ENCODE results near the gene SLC38A3. TPM values are rescaled to one million over a fixed set of nuclear protein-coding genes. Genes with fewer than 3 reads are reported as not detected.
"Not testable (repeated sequence)": the region's sequence is repeated elsewhere in the genome, so short reads cannot be mapped to it uniquely, and the experiment has no call there.

The SLC38A3 gene
- total RNA-seq, 2 experiments from 2014 or later: not detected

DNA sequence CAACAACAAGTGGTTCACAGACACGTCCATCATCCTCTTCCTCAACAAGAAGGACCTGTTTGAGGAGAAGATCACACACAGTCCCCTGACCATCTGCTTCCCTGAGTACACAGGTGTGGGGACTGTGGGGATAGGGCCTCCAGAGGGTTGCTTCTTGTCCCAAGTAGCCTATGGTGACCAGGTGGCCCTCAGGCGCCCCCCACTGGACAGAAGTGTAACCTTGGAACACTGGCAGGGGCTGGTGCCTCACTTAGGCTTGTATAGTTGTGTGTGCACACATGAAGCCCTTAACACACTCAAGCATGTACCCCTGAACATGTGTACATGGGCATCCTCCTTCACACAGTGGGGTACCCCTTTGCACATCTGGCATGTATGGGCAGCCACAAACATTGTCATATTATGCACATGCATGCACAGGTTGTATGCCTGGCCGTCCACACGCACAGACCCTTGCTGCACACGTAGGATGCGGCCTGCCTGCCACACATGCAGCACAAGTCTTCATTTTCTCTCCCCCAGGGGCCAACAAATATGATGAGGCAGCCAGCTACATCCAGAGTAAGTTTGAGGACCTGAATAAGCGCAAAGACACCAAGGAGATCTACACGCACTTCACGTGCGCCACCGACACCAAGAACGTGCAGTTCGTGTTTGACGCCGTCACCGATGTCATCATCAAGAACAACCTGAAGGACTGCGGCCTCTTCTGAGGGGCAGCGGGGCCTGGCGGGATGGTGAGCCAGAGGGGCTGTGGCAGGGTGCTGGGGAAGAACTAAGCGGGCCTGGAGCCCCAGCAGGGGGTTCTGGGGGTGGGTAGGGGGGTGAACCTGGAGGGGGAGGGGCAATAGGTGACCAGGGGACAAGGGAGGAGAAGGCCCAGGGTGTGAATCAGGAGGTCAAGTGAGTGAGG, 52.2 kb downstream of the SLC38A3 start:
- peaks cover 31% of the 10 kb centered on the region for H3K4me1 Mint-ChIP-seq
- peak; percentile 43 for DNase-seq
- no peaks in the 10 kb centered on the region for H3K9me3 Mint-ChIP-seq
- peaks cover 60% of the 10 kb centered on the region for H3K36me3 Mint-ChIP-seq (ENCODE audit: low read depth)
- POLR2A ChIA-PET: interaction anchor here (2.5 to 5.3 kb wide), 2 partner anchors 10 to 29 kb away, joined by 12 to 20 read pairs; no protein-coding TSS in a partner anchor
- H3K4me3 Mint-ChIP-seq: no peak overlapping the region
- CTCF ChIA-PET: interaction anchor here (1.0 to 3.5 kb wide), 8 partner anchors 10 to 65 kb away, joined by 3 to 29 read pairs (median 3); partner anchors contain the start of gene GNAI2
- H3K27me3 Mint-ChIP-seq: no peaks in the 10 kb centered on the region
- H3K27ac Mint-ChIP-seq: peak overlapping the region; percentile 5

DNA sequence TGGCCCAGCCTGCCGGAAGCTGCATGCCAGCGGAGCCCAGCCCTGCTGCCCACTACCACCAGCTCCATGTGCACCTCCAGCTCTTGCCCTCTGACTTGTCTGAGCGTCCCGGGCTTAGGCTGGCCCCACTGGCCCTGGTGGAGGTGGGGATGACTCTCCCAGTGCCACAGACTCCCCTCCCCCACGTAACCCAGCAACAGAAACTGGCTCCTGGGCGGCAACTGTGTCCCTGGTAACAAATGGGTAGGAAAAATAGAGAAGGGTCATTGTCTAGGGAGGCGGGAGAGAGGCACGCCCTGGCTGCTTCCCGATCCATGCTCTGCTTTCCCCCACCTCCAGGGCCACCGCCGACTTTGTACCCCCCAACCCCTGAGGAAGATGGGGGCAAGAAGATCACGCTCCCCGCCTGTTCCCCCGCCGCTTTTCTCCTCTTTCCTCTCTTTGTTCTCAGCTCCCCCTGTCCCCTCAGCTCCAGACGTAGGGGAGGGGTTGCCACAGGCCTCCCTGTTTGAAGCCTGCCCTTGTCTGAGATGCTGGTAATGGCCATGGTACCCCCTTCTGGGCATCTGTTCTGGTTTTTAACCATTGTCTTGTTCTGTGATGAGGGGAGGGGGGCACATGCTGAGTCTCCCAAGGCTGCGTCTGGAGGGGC, 53.1 kb downstream of the SLC38A3 start:
- H3K36me3 Mint-ChIP-seq (ENCODE audit: low read depth): peaks cover 59% of the 10 kb centered on the region
- ChIA-PET CTCF (interaction anchor here (0.6 to 3.5 kb wide), 12 partner anchors 11 to 550 kb away, joined by 3 to 29 read pairs (median 3); no protein-coding TSS in a partner anchor), POLR2A (interaction anchor here (2.5 to 5.3 kb wide), 2 partner anchors 11 to 30 kb away, joined by 12 to 20 read pairs; no protein-coding TSS in a partner anchor)
- peaks cover 31% of the 10 kb centered on the region for H3K4me1 Mint-ChIP-seq
- no peaks in the 10 kb centered on the region for H3K9me3 Mint-ChIP-seq
- no peak overlapping the region for H3K4me3 Mint-ChIP-seq
- no peak for DNase-seq
- no peak overlapping the region for H3K27ac Mint-ChIP-seq
- no peaks in the 10 kb centered on the region for H3K27me3 Mint-ChIP-seq

DNA sequence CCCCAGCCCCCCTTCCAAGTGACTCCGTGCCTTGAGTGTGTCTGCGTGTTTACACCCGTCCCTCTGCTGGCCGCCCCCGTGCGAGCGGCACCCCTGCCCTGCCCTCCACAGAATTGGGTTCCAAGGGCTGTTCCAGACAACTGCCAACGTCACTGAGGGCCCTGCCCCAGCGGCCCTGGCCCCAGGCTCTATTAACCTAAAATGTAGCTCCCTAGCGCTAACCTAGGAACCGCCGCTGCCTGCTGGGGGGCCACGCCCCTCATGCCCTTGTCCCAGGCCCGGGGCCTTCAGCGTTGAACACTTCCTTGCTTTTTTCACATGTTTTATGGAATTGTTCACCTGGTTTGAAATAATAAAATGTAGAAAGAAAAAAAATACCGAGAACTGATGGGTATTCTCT, 53.9 kb downstream of the SLC38A3 start:
- no peak overlapping the region for H3K4me3 Mint-ChIP-seq
- DNase-seq: no peak

DNA sequence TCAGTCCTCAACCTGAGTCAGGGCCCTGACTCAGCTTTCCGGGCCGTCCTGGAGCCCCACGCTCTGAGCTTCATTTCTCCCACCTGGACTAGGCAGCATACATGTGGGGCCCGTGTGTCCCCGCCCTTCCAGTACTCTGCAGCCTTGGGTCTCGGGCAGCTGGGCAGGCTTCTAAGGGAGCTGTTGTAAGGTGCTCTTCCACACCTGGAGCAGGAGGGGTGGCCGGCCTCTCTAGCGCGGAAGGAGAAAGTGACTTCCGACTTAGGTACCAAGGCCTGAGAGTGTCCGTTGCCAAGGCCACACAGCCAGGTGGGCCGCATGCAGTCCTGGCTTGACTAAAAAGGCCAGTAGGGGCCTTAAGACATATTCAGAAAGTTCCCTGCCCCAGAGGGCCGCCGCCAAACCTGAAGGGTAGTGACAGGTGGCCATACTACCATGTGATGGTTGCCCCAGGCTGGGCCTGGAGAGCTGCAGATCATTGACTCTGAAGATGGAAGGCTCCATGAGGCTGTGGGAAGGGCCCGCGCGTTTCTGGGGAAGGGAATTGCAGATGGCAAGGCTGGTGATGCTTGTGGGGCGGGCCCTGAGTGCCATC, 54.5 kb downstream of the SLC38A3 start:
- ChIA-PET POLR2A (interaction anchor here (1.2 to 5.3 kb wide), 4 partner anchors 12 to 78 kb away, joined by 3 to 20 read pairs (median 7); no protein-coding TSS in a partner anchor), CTCF (interaction anchor here (0.7 to 3.5 kb wide), 10 partner anchors 8 to 67 kb away, joined by 3 to 29 read pairs (median 3); partner anchors contain the start of gene GNAI2)
- H3K4me3 Mint-ChIP-seq: peak overlapping the region; percentile 60
- H3K36me3 Mint-ChIP-seq (ENCODE audit: low read depth): peaks cover 47% of the 10 kb centered on the region
- H3K9me3 Mint-ChIP-seq: no peaks in the 10 kb centered on the region
- no peak for DNase-seq
- peaks cover 17% of the 10 kb centered on the region for H3K4me1 Mint-ChIP-seq
- peak overlapping the region; percentile 71 for H3K27ac Mint-ChIP-seq
- H3K27me3 Mint-ChIP-seq: no peaks in the 10 kb centered on the region

More for the DNA sequence above, 53.9 kb downstream of the SLC38A3 start:
- Mint-ChIP-seq H3K27me3 (no peaks in the 10 kb centered on the region), H3K4me1 (peaks cover 22% of the 10 kb centered on the region), H3K9me3 (no peaks in the 10 kb centered on the region), H3K27ac (peak overlapping the region; percentile 45), H3K36me3 (ENCODE audit: low read depth) (peaks cover 51% of the 10 kb centered on the region)
- ChIA-PET CTCF (interaction anchor here (0.6 to 3.5 kb wide), 10 partner anchors 12 to 551 kb away, joined by 3 to 29 read pairs (median 3); partner anchors contain the start of gene GNAI2), POLR2A (interaction anchor here (1.4 to 5.3 kb wide), 3 partner anchors 12 to 78 kb away, joined by 3 to 20 read pairs (median 12); no protein-coding TSS in a partner anchor)

DNA sequence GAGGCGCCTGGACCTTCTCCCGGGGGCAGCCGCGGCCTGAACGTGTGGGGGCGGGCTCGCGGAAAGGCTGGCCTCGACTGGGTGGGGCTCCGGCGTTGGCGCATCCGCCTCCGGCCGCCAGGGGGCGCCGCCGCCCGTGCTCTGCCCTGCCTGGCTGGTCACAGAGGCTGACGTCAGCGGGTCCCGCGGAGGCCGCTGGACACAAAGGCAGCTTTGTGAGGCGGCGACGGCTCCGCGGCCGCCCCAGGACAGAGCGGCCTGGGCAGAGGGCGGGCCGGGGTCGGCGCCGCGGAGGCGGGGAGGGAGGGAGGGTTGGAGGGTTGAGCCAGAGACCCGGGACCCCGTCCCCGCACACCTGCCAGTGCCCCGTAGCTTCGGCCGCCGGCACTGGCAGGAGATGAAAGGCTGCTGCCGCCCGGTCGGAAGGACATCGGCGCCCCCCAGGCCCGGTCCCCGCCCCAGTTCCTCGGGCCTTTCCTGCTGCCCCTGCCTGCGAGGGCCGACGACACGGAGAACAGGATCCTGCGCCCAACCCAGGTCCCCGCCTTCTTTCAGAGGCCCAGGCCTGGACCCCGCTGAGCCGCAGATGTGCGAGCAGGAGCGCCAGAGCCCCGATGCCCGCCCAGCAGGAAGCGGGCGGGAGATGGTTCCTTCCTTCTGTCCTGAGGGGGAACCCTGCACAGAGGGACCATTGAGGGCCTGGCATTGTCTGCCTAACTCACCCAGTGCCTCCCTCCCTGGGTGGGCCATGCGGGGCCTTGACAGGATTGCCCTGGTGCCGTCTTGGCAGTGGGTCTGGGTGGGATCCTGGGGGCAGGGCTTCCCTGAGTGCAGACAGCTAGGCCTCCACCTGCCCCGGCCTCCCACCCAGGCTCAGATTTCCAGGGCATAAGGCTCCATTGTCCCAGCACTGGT, 55.2 kb downstream of the SLC38A3 start:
- Mint-ChIP-seq H3K36me3 (ENCODE audit: low read depth) (peaks cover 41% of the 10 kb centered on the region), H3K4me3 (peak overlapping the region; percentile 60), H3K9me3 (no peaks in the 10 kb centered on the region), H3K27me3 (no peaks in the 10 kb centered on the region), H3K4me1 (peaks cover 12% of the 10 kb centered on the region), H3K27ac (no peak overlapping the region)
- CTCF ChIA-PET: interaction anchor here (0.5 to 3.5 kb wide), 8 partner anchors 9 to 1859 kb away, joined by 3 to 29 read pairs (median 4); partner anchors contain the start of gene GNAI2
- POLR2A ChIA-PET: interaction anchor here (1.2 to 1.8 kb wide), 3 partner anchors 13 to 77 kb away, joined by 3 to 10 read pairs (median 4); no protein-coding TSS in a partner anchor
- DNase-seq: peak; percentile 87

DNA sequence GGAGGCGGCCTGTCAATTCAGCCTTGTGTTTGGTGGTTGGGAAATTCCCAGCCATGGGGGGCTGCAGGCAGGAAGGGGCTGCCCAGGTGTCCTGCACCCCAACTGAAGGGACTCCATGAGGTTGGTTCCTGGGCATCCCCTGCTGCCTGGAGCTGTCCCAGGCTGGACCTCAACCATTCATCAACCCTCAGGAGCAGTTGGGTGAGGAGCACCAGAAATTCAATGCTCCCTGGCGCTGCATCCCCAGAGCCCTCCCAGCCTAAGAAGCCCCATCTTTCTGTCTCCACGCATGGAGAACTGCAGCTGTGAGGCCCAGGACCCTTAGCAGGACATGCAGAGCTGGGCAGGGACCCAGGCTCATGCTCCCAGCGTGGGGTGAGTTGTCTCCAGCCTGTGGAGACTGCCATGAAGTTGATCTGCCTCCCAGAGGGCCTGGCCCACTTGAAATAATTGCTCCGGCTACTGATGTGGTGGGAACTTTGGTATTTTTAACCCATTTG, 55.9 kb downstream of the SLC38A3 start:
- ChIA-PET POLR2A (interaction anchor here (0.8 to 1.8 kb wide), 3 partner anchors 14 to 45 kb away, joined by 3 to 10 read pairs (median 3); no protein-coding TSS in a partner anchor), CTCF (interaction anchor here (1.3 to 1.5 kb wide), 3 partner anchors 10 to 63 kb away, joined by 4 to 8 read pairs (median 5); no protein-coding TSS in a partner anchor)
- H3K4me3 Mint-ChIP-seq: no peak overlapping the region
- peaks cover 12% of the 10 kb centered on the region for H3K4me1 Mint-ChIP-seq
- no peak overlapping the region for H3K27ac Mint-ChIP-seq
- no peaks in the 10 kb centered on the region for H3K9me3 Mint-ChIP-seq
- peaks cover 3% of the 10 kb centered on the region for H3K27me3 Mint-ChIP-seq
- DNase-seq: no peak
- H3K36me3 Mint-ChIP-seq (ENCODE audit: low read depth): peaks cover 39% of the 10 kb centered on the region

DNA sequence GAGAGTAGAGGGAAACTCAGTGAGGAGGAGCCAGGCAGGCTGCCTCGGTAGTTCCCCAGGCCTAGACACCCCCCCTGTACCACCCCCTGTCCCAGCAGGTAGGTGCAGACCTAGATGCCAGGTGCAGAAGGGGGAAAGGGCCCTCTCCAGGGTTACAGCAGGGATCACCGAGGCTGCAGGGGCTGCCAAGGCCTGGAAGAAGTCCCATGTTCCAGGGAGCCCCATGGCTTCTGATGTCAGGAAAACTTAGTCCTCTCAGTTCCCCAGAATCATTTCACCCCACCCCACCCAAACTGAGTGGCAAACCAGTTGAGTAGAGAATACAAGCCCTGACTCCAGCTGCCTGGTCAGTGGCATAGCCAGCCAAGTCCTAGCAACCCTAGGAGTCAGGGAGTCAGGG, 56.4 kb downstream of the SLC38A3 start:
- POLR2A ChIA-PET: interaction anchor here (0.8 kb wide), 2 partner anchors 32 to 44 kb away, joined by 3 read pairs; no protein-coding TSS in a partner anchor
- peaks cover 34% of the 10 kb centered on the region for H3K36me3 Mint-ChIP-seq (ENCODE audit: low read depth)
- CTCF ChIA-PET: interaction anchor here (1.3 to 1.5 kb wide), 2 partner anchors 10 to 15 kb away, joined by 5 to 8 read pairs; no protein-coding TSS in a partner anchor
- no peaks in the 10 kb centered on the region for H3K9me3 Mint-ChIP-seq
- peaks cover 6% of the 10 kb centered on the region for H3K27me3 Mint-ChIP-seq
- H3K4me3 Mint-ChIP-seq: no peak overlapping the region
- peaks cover 12% of the 10 kb centered on the region for H3K4me1 Mint-ChIP-seq
- no peak overlapping the region for H3K27ac Mint-ChIP-seq
- no peak for DNase-seq

DNA sequence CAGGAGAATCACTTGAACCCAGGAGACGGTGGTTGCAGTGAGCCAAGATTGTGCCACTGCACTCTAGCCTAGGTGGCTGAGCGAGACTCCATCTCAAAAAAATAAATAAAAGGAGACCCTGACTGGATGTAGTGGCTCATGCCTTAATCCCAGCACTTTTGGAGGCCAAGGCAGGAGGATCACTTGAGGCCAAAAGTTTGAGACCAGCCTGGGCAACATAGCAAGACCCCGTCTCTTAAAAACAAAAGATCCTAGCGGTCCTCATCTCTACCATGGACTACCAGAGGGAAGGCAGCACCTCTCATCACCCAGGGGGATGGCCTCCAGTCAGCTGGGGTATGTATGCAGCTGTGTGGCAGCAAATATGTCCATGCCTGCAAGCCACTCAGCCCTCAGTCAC, 57.1 kb downstream of the SLC38A3 start:
- POLR2A ChIA-PET, DNase-seq, H3K27ac Mint-ChIP-seq, H3K9me3 Mint-ChIP-seq, H3K27me3 Mint-ChIP-seq, H3K4me3 Mint-ChIP-seq: not testable (repeated sequence)
- Mint-ChIP-seq H3K4me1 (peaks cover 10% of the 10 kb centered on the region), H3K36me3 (ENCODE audit: low read depth) (peaks cover 27% of the 10 kb centered on the region)
- CTCF ChIA-PET: interaction anchor here (1.2 to 1.3 kb wide), 2 partner anchors 16 kb away, joined by 4 to 5 read pairs; no protein-coding TSS in a partner anchor

DNA sequence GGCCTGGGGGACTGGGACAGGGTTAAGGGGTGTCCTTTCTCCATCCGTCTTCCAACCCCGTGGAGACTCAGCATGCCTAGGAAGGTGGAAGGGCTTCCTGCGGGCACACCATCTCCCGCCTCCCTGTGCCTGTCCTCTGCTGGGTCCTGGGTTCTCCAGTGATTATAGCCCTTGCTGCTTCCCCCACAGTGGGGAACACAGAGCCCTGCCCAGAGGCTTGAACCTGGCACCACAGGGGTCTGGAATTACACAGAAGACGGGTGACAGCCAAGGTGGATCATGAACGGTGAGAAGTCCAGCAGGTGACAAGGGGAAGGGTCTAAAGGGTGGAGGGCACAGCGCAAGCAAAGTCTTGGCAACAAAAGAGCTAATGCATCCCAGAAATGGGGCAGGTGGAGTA, 57.7 kb downstream of the SLC38A3 start:
- no peak for DNase-seq
- peaks cover 10% of the 10 kb centered on the region for H3K27me3 Mint-ChIP-seq
- ChIA-PET CTCF (interaction anchor here (0.7 to 2.1 kb wide), 6 partner anchors 14 to 591 kb away, joined by 3 to 12 read pairs (median 4); no protein-coding TSS in a partner anchor), POLR2A (interaction anchor here (0.9 kb wide), 1 partner anchor 16 kb away, joined by 4 read pairs; no protein-coding TSS in a partner anchor)
- H3K36me3 Mint-ChIP-seq (ENCODE audit: low read depth): peaks cover 21% of the 10 kb centered on the region
- no peak overlapping the region for H3K27ac Mint-ChIP-seq
- H3K9me3 Mint-ChIP-seq: no peaks in the 10 kb centered on the region
- peaks cover 8% of the 10 kb centered on the region for H3K4me1 Mint-ChIP-seq
- H3K4me3 Mint-ChIP-seq: no peak overlapping the region

DNA sequence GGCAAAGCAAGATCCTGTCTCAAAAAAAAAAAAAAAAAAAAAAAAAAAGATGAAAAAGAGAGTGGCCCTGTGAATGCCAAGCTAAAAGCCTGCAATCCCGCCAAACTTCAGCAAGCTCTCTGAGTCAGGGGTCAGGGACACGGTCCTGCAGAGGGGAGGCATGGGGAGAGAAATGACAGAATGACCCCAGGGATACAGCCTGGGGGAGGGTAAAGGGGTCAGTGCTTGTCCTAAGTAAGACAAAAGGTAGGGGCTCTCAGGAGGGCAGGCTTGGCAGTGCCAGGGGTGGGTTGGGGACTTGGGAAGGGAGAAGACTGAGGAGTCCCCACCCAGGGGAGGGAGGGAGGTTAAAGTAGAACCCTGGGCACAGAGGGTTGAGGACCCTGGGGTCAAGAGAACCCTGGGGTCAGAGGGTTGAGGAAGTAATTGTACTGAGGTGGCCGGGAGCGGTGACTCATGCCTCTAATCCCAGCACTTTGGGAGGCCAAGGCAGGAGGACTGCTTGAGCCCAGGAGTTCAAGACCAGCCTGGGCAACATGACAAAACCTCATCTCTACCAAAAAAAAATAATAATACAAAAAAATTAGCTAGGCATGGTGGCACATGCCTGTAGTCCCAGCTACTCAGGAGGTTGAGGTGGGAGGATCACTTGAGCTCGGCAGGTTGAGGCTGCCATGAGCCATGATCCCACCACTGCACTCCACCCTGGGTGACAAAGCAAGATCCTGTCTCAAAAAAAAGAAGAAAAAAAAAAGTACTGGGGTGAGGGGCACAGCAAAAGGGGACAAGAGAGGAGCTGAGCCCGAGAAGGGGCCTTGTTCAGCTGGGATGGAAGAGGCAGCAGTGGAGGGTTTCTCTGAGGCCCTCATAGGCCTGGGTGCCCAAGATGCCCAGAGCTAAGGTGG, 58.7 kb downstream of the SLC38A3 start:
- DNase-seq: no peak
- no peaks in the 10 kb centered on the region for H3K9me3 Mint-ChIP-seq
- CTCF ChIA-PET: interaction anchor here (0.7 to 2.1 kb wide), 7 partner anchors 15 to 591 kb away, joined by 3 to 12 read pairs (median 4); no protein-coding TSS in a partner anchor
- H3K4me3 Mint-ChIP-seq: no peak overlapping the region
- peaks cover 20% of the 10 kb centered on the region for H3K27me3 Mint-ChIP-seq
- peaks cover 12% of the 10 kb centered on the region for H3K36me3 Mint-ChIP-seq (ENCODE audit: low read depth)
- H3K27ac Mint-ChIP-seq: no peak overlapping the region
- POLR2A ChIA-PET: interaction anchor here (0.7 to 1.9 kb wide), 7 partner anchors 8 to 69 kb away, joined by 3 to 4 read pairs (median 4); no protein-coding TSS in a partner anchor
- H3K4me1 Mint-ChIP-seq: peaks cover 8% of the 10 kb centered on the region

Measured in activated CD4-positive, alpha-beta memory T cell treated with anti-CD3 and anti-CD28 coated beads, Interleukin-2, amount 10 ng/mL, durations not matched to agents 7 days and 5 days (primary cell).